Measurements from ENCODE around the gene KIAA0408.

- TF ChIP-seq CTCF (conservative IDR thresholded peaks at IDR 0.05) (no peak), EZH2 (IDR thresholded peaks at IDR 0.05; ENCODE audit: low read depth) (no peak)
Observed at GRCh38 chr6:127468936-127469335, 9.7 kb upstream of the KIAA0408 start.
